Hematopoietic multipotent progenitor cell treated with erythropoietin and hydrocortisone succinate and interleukin-3 and kit ligand, for 8 days (in vitro differentiated cells): ENCODE data around the gene APOBEC3H.

Experiments used
- DNase-seq: peaks from one replicate; pipeline ENCODE4 v3.0.0-alpha.2; 2015

APOBEC3H gene

DNA sequence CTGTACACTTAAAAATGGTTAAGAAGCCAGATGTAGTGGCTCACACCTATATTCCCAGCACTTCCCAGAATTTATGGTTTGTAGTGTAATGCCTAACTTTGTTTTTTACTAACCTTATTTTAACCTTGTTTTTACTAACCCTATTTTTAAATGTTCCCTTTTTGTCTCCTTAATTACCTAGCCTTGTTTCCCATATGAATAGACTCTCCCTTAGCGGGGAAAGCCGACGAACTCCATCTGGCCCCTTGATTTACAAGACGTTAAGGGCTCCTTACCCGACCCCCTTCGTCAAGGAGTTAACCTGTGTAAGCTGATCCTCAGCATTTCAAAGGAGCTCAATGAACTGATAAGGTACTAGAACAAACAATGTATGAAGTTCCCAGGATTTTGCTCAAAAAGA is 17.1 kb downstream of the APOBEC3H start:
- DNase-seq = no peak

DNA sequence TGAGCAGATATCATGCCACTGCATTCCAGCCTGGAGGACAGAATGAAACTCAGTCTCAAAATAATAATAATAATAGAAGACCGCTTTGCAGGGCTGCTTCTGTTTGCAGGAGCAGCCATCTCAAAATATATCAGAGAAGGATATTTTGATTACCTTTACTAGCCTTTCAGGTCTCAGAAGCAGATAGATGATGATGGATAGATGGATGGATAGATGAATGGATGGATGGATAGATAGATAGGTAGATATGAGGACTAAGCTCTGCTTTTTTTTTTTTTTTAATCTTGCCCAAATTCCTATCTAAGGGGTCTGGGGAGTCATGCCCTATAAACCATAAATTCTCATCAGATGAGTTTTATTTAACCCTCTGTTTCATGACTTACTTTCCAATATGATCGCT is 18.5 kb downstream of the APOBEC3H start:
- no peak for DNase-seq

GRCh38 chr22:39115977-39116621 is 19.1 kb downstream of the APOBEC3H start:
- no peak for DNase-seq

DNA sequence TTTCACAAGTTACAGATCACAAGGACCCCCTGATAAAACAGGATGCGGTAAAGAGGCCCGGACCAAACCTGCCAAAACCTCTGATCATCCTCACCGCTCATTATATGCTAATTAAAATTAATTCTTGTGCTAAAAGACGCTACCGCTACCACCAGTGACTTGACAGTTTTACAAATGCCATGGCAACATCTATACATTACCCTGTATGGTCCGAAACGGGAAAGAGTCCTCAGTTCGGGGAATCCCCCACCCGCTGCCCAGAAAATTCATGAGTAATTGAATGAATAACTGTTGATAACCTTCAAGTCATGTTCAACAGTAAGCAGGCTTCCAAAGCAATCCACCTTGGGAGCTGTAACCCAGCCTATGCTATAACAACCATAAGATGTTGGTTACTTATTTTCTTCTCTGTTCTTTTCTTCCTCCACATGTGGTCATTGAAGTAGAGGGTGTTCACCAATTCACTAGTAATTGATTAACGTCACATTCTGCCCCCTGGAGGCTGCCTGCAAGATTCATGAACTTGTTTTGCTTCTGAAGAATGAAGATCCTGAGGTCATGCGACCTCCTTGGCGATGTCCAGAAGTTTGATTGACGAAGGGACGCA is 20.6 kb downstream of the APOBEC3H start:
- peak; percentile 83 for DNase-seq

DNA sequence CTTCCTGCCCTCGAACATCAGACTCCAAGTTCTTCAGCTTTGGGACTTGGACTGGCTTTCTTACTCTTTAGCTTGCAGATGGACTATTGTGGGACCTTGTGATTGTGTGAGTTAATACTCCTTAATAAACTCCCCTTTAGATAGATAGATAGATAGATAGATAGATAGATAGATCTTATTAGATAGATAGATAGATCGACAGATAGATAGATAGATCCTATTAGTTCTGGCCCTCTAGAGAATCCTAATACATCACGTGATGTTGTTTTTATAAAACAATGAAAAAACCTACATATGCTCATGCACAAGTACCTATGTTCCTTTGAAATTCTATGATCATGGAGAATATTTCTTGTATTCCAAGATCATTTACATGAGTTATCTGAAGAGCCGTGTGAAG is 23.9 kb downstream of the APOBEC3H start:
- no peak for DNase-seq

- no peak for DNase-seq
Observed at GRCh38 chr22:39122772-39123470, 25.9 kb downstream of the APOBEC3H start.

- no peak for DNase-seq
Observed at GRCh38 chr22:39123751-39124581, 26.9 kb downstream of the APOBEC3H start.

GRCh38 chr22:39125622-39126021 is 28.6 kb downstream of the APOBEC3H start:
- no peak for DNase-seq

- DNase-seq = no peak
Observed at GRCh38 chr22:39128508-39128907, 31.5 kb downstream of the APOBEC3H start.

GRCh38 chr22:39129081-39129480 is 32.0 kb downstream of the APOBEC3H start:
- no peak for DNase-seq

GRCh38 chr22:39129746-39130145 is 32.7 kb downstream of the APOBEC3H start:
- no peak for DNase-seq

- no peak for DNase-seq
Observed at GRCh38 chr22:39130152-39130704, 33.2 kb downstream of the APOBEC3H start.

DNA sequence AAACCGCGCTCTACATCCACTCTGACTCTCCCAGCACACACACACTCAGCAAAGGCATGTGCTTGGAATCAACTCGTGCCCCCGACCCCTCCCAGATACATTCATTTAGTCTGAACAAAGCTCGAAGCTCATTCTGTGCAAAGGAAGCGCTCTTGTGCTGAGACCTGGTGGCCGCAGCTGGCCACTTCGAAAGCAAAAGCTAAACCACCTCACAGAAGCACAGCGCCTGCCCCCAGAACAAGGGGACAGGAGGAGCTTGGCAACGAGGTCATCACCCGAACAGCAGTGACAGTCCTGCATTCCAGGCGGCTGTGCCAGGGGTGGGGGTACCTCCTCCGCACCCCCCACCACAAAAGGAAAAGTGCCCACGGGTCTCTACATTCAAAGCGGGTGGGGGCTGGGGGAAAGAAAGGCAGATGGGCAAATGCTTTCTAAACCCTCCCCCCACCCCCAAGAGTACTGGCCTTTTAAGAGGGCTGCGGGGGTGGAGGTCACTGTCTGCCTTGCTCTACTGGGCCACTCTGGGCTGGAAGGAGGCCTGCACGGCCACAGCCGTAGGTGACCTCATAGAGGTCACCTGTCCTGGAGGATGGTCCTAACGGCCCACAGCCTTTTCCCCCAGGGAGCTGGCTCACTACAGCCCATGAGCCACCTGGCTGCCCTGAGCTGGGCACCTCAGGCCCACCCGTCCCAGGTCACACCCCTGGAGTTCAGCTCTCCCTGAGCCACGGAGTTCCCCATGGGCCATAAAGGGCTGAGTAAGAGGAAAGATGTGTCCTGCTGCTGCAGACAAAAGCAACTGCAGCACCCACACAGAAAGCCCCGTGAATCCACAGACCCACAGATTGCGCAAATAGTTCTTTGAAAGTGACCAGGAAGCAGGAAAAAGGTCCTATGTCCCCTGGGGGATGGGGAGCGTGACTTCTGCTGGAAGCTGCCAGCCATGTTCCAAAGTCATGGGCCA is 34.1 kb downstream of the APOBEC3H start:
- DNase-seq = no peak

GRCh38 chr22:39132281-39132680 is 35.2 kb downstream of the APOBEC3H start:
- no peak for DNase-seq

DNA sequence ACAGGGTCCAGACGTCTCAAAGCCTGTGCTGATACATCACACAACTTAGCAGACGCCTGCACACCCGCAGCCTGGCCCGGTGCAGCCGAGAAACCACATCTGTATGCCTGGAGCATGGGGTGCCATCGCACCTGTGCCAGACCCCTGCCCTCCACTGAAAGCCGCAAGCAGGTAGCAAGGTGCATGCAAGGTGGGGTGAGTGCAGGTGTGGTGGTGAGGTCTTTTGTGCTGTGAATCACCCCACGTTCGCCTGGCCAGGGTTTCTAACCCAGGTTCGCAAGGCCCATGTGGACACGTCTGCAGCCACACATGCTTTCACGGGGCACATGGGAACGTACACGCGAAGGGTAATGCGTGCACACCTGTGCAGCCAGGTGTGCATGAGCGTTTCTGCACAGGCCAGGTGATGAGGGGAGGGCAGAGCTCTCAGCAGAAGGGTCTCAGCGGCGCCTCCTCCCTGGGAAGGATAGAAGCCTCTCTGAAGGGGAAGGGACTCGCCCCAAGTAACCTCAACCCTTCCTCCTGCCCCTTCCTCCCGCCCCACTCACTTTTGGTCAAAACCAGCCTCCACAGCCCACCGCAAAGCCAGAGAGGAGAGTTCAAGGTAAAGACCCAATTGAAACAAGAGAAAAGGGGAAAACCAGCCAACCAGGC is 36.0 kb downstream of the APOBEC3H start:
- no peak for DNase-seq

GRCh38 chr22:39133871-39134270 is 36.8 kb downstream of the APOBEC3H start:
- DNase-seq = no peak

GRCh38 chr22:39134366-39135091 is 37.5 kb downstream of the APOBEC3H start:
- DNase-seq = no peak

DNA sequence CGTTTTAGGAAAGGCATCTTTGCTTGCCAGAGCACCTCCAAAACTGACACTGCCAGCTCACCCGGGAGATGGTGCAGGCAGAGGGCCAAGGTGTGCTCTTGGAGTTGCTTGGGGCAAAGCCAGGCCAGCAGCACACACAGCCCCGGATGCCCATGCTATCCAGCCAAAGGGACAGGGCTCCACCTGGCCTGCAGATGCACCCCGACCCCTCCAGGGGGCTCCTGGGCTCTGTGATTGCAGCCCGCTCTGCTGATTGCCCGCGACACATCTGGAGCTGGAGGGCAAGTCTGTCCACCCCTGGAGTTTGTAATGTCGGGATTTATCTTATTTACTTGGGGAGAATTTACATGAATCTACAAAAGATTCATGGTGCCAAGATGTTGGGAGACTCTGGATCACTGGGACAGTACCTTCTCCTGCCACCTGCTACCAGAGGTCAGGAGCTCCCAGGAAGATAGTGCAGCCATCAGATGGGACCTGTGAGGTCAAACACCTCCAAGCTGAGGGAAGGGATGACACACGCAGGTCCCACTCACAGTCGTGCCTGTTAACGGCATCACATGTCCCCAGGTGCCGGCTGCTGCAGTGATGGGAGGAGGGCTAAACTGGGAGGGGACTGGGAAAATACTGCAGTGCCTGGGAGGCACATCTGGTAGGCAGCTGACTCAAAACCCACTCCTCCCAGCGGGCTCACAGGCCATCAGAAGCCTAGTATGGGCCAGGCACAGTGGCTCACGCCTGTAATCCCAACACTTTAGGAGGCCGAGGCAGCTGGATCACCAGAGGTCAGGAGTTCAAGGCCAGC is 38.2 kb downstream of the APOBEC3H start:
- peak; percentile 43 for DNase-seq

DNA sequence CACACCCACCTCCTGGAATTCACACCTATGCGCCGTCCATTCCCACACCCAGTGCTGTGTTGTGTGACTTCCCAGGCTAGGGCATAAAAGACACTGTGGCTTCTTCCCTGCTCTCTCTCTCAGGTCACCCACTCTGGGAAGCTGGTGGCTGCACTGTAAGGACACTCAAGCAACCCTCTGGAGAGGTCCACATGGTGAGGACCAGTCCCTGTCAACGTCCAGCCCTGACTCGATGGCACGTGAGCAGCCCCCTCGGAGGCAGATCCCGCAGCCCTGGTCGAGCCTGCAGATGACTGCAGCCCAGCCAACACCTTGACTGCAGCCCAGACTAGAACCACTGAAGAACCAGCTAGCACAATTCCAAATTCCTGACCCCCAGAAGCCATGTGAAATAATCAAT is 39.3 kb downstream of the APOBEC3H start:
- DNase-seq = no peak
